Measurements from ENCODE around the gene NPL. TPM values are rescaled to one million over a fixed set of nuclear protein-coding genes. Genes with fewer than 3 reads are reported as not detected.

NPL gene
- total RNA-seq, 1 donor from 2014 or later, result 5.3 TPM

DNA sequence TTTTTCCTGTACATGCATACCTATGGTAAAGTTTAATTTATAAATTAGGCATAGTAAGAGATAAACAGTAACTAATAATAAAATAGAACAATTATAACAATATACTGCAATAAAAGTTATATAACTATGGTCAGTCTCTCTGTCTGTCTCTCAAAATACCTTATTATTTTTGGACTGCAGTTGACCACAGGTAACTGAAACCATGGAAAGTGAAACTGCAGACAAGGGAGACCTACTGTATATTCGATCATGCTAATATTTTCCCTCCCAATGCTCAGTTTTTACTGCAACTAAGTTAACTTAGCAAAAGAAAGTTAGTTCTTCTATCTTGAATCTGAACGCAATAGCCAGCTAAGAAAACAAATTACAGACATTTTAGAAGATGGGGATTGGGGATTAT, 37.3 kb downstream of the NPL start:
- Histone ChIP-seq H3K4me1 (no peaks in the 10 kb centered on the region), H3K27me3 (ENCODE audit: low read depth) (no peaks in the 10 kb centered on the region), H3K27ac (replicated peaks) (no peak overlapping the region), H3K36me3 (no peaks in the 10 kb centered on the region), H3K4me3 (no peak overlapping the region), H3K9me3 (replicated peaks) (no peaks in the 10 kb centered on the region)
- intact Hi-C loops (cut with micrococcal nuclease), result no loop called here
- DNase-seq, result no peak
- TF ChIP-seq, protein P1, sequence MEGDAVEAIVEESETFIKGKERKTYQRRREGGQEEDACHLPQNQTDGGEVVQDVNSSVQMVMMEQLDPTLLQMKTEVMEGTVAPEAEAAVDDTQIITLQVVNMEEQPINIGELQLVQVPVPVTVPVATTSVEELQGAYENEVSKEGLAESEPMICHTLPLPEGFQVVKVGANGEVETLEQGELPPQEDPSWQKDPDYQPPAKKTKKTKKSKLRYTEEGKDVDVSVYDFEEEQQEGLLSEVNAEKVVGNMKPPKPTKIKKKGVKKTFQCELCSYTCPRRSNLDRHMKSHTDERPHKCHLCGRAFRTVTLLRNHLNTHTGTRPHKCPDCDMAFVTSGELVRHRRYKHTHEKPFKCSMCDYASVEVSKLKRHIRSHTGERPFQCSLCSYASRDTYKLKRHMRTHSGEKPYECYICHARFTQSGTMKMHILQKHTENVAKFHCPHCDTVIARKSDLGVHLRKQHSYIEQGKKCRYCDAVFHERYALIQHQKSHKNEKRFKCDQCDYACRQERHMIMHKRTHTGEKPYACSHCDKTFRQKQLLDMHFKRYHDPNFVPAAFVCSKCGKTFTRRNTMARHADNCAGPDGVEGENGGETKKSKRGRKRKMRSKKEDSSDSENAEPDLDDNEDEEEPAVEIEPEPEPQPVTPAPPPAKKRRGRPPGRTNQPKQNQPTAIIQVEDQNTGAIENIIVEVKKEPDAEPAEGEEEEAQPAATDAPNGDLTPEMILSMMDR (IDR thresholded peaks at IDR 0.05; ENCODE audit: borderline replicate concordance), result no peak

DNA sequence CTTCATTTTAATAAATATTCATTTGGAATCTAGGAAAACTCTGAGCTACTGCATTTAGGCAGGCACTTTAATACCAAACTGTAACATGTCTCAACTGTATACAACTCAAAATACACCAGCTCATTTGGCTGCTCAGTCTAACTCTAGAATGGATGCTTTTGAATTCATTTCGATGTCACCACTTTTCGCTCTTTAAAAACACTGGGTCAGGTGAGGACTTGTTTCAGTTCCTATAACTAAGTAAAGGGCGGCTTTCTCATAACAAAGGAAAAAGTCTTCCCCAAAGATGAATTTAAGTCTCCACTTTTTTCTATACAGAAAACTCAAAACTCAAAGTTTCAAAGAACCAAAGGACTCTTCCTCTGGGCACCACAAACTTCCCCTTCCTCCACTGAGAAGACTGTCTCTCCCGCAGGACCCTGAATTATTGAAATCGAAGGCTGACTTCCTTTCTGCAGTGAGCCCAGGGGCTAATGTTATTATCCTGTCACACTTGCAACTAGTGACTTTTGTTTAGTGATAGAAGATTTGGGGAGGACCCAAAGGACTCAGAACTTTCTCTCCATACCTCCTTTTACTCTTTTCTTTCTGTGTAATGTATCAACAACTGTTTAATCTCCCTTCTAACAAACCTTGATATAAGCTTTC, 39.8 kb downstream of the NPL start:
- intact Hi-C loops (cut with micrococcal nuclease), result no loop called here
- DNase-seq, result no peak
- H3K4me3 ChIP-seq, result no peak overlapping the region
- H3K27ac ChIP-seq (replicated peaks), result no peak overlapping the region
- H3K4me1 ChIP-seq, result no peaks in the 10 kb centered on the region
- no peaks in the 10 kb centered on the region for H3K36me3 ChIP-seq
- H3K27me3 ChIP-seq (ENCODE audit: low read depth), result no peaks in the 10 kb centered on the region
- no peaks in the 10 kb centered on the region for H3K9me3 ChIP-seq (replicated peaks)
- TF ChIP-seq, protein P1 (IDR thresholded peaks at IDR 0.05; ENCODE audit: borderline replicate concordance), result no peak

DNA sequence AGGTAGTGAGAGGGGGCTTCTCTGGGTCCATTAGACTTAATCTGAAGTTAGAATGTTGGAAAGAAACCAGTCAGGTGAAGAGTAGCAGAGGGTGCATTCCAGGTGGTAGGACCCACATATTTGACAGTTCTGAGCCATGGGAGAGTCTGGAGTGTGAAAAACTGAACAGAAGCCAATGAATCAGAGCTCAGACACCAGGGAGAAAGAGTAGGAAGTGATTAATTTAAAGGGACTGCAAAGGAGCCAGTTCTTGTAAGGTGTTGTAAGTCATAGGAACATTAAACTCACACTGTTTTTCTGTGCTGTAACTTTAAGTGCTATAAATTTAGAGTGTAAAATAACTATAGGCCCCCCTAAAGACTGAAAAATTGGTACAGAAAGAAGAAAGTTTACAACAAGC, 43.7 kb downstream of the NPL start:
- intact Hi-C loops (cut with micrococcal nuclease), result no loop called here
- H3K27me3 ChIP-seq (ENCODE audit: low read depth), result no peaks in the 10 kb centered on the region
- no peaks in the 10 kb centered on the region for H3K9me3 ChIP-seq (replicated peaks)
- H3K36me3 ChIP-seq, result no peaks in the 10 kb centered on the region
- H3K27ac ChIP-seq (replicated peaks), result no peak overlapping the region
- no peak for DNase-seq
- no peaks in the 10 kb centered on the region for H3K4me1 ChIP-seq
- H3K4me3 ChIP-seq, result no peak overlapping the region
- TF ChIP-seq, protein P1 (IDR thresholded peaks at IDR 0.05; ENCODE audit: borderline replicate concordance), result no peak

DNA sequence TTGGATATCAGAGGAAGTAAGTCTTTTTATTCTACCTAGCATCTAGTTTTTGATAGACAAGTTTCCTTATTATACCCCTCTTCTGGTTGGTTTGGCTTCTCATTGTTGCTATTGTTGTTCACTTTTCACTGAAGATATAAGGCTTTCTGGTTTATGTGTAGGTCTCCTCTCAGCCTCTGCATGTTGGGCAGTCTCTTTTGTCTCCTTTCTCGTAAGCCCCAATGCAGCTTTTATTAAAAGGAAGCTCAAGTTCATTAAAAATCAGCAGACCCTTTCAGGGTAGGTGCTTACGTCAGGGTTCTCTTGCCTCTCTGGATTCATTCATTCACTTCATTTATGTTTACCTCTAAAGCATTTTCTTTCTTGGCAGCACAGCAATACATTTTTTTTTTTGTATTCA, 44.8 kb downstream of the NPL start:
- H3K36me3 ChIP-seq, result no peaks in the 10 kb centered on the region
- H3K4me3 ChIP-seq, result no peak overlapping the region
- intact Hi-C loops (cut with micrococcal nuclease), result no loop called here
- H3K4me1 ChIP-seq, result peaks cover 6% of the 10 kb centered on the region
- no peak overlapping the region for H3K27ac ChIP-seq (replicated peaks)
- no peaks in the 10 kb centered on the region for H3K9me3 ChIP-seq (replicated peaks)
- TF ChIP-seq, protein P1 (IDR thresholded peaks at IDR 0.05; ENCODE audit: borderline replicate concordance), result no peak
- H3K27me3 ChIP-seq (ENCODE audit: low read depth), result no peaks in the 10 kb centered on the region
- DNase-seq, result no peak

DNA sequence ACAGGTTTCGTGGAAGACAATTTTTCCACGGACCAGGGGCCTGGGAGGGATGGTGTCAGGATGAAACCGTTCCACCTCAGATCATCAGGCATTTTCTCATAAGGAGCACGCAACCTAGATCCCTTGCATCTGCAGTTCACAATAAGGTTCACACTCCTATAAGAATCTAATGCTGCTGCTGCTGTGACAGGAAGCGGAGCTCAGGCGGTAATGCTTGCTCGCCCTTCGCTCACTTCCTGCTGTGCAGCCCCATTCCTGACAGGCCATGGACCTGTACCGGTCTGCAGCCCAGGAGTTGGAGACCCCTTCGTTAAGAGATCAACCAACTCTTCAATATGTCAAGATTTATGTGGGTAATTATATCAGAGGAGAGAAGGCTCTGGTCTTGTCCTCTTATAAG, 46.2 kb downstream of the NPL start:
- Histone ChIP-seq H3K36me3 (no peaks in the 10 kb centered on the region), H3K27me3 (ENCODE audit: low read depth) (no peaks in the 10 kb centered on the region), H3K4me3 (no peak overlapping the region), H3K4me1 (peaks cover 21% of the 10 kb centered on the region), H3K9me3 (replicated peaks) (no peaks in the 10 kb centered on the region), H3K27ac (replicated peaks) (no peak overlapping the region)
- TF ChIP-seq, protein P1 (IDR thresholded peaks at IDR 0.05; ENCODE audit: borderline replicate concordance), result no peak
- DNase-seq, result no peak
- intact Hi-C loops (cut with micrococcal nuclease), result no loop called here
